ENCODE data around the gene WASF3. TPM values are rescaled to one million over a fixed set of nuclear protein-coding genes. Genes with fewer than 3 reads are reported as not detected.

The WASF3 gene
- total RNA-seq, 1 donor from 2014 or later: 14.3 TPM

DNA sequence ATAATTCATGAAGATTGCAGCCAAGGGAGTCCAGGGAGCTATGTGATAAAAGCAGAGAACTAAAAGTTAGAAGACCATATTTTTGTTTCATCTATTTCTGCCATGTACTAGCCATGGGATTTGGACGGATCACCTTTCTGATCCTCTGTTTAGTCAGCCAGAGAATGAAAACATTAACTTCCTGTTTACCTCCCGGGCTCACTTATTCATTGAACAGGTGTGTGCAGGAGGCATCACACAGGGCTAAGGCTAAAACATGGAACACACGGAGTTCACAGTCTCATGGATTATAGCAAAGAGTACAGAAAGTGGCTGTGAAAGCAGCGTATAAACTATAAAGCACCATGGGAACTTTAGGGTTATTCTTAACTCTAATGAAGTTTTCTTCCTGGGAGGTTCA lies 106.3 kb downstream of the WASF3 start:
- H3K27ac ChIP-seq: no peak overlapping the region
- TF ChIP-seq, protein P1, sequence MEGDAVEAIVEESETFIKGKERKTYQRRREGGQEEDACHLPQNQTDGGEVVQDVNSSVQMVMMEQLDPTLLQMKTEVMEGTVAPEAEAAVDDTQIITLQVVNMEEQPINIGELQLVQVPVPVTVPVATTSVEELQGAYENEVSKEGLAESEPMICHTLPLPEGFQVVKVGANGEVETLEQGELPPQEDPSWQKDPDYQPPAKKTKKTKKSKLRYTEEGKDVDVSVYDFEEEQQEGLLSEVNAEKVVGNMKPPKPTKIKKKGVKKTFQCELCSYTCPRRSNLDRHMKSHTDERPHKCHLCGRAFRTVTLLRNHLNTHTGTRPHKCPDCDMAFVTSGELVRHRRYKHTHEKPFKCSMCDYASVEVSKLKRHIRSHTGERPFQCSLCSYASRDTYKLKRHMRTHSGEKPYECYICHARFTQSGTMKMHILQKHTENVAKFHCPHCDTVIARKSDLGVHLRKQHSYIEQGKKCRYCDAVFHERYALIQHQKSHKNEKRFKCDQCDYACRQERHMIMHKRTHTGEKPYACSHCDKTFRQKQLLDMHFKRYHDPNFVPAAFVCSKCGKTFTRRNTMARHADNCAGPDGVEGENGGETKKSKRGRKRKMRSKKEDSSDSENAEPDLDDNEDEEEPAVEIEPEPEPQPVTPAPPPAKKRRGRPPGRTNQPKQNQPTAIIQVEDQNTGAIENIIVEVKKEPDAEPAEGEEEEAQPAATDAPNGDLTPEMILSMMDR (IDR thresholded peaks at IDR 0.05): no peak
- H3K4me3 ChIP-seq: no peak overlapping the region
- intact Hi-C loops (cut with DNase I): no loop called here
- no peaks in the 10 kb centered on the region for H3K36me3 ChIP-seq
- no peaks in the 10 kb centered on the region for H3K4me1 ChIP-seq
- H3K27me3 ChIP-seq: no peaks in the 10 kb centered on the region
- no peaks in the 10 kb centered on the region for H3K9me3 ChIP-seq
- no peak for DNase-seq (ENCODE audit: low spot score in 2 of 2)

DNA sequence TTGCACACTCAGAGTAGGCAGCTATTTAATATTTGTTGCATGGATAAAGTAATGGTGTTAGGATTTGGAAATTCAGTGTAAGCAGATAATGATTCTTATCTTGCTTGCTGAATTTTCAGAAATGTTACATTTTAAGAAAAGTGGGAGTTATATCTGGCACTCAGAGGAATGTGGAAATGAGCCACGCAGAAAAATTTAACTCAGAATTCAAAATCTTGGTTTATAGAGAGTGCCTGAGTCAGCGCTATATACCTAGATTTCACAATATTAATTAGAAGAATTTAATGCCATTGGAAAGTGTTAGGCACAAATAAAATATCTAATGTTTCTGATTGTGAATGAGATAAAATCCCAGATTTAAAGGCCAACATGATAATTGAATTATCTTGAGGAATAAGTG lies 106.8 kb downstream of the WASF3 start:
- Histone ChIP-seq H3K36me3 (no peaks in the 10 kb centered on the region), H3K27me3 (no peaks in the 10 kb centered on the region), H3K4me1 (no peaks in the 10 kb centered on the region), H3K4me3 (no peak overlapping the region), H3K9me3 (no peaks in the 10 kb centered on the region), H3K27ac (no peak overlapping the region)
- no peak for DNase-seq (ENCODE audit: low spot score in 2 of 2)
- TF ChIP-seq, protein P1 (IDR thresholded peaks at IDR 0.05): no peak
- intact Hi-C loops (cut with DNase I): no loop called here

DNA sequence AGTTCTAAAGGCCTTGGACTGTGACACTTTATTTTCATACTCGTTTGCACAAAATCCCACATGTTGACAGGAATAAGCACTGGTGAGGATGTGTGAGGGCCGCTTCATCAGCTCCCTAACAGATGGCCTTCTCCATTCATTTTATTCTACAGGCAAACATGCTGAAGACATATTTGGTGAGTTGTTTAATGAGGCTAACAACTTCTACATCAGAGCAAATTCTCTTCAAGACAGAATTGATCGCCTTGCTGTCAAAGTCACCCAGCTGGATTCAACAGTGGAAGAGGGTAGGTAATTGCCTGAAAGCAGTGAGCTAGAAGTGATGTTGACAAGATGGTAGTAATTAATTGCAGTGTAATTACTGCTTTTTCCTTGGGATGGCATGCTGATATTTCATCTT lies 107.4 kb downstream of the WASF3 start:
- Histone ChIP-seq H3K4me1 (no peaks in the 10 kb centered on the region), H3K9me3 (no peaks in the 10 kb centered on the region), H3K27me3 (no peaks in the 10 kb centered on the region), H3K27ac (no peak overlapping the region), H3K36me3 (no peaks in the 10 kb centered on the region), H3K4me3 (no peak overlapping the region)
- DNase-seq (ENCODE audit: low spot score in 2 of 2): no peak
- intact Hi-C loops (cut with DNase I): no loop called here
- TF ChIP-seq, protein P1 (IDR thresholded peaks at IDR 0.05): no peak

DNA sequence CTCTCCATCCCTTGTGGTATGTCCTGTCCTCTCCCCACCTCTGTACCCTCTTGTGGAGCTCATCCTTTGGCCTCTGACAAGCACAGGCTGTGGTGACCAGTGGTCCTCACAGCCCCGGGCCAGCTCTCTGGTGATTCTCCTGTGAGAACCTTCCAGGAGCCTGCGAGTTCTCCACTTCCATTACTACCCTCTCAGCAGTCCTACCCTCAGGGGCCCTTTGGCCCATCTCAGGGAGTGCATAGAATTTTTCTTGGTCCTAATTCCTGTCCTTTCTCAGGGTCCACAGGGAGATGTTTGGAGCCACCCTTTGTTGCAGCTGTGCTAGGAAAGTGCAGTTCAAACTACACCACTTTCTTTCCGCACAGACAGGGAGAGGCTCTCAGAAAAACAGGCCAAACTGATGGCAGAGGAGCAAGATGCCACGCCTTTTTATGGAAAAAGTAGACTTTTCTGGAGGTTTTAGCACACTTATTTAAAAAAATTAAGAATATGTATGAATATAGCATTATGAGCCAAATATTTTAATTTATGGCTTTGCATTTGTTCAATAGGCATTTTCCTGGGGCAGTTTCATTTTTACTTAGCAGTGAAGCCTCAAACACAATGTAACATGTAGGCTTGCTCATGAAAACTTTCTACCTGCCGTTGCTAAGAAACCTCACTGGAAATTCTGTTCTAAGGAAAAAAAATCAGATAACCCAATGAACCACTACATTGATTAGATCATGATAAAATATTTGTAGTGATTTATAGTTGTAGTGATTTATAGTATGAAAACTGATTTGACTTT lies 111.1 kb downstream of the WASF3 start:
- intact Hi-C loops (cut with DNase I): no loop called here
- no peak overlapping the region for H3K4me3 ChIP-seq
- no peaks in the 10 kb centered on the region for H3K9me3 ChIP-seq
- TF ChIP-seq, protein P1 (IDR thresholded peaks at IDR 0.05): no peak
- DNase-seq (ENCODE audit: low spot score in 2 of 2): no peak
- H3K27ac ChIP-seq: no peak overlapping the region
- no peaks in the 10 kb centered on the region for H3K4me1 ChIP-seq
- no peaks in the 10 kb centered on the region for H3K27me3 ChIP-seq
- no peaks in the 10 kb centered on the region for H3K36me3 ChIP-seq

DNA sequence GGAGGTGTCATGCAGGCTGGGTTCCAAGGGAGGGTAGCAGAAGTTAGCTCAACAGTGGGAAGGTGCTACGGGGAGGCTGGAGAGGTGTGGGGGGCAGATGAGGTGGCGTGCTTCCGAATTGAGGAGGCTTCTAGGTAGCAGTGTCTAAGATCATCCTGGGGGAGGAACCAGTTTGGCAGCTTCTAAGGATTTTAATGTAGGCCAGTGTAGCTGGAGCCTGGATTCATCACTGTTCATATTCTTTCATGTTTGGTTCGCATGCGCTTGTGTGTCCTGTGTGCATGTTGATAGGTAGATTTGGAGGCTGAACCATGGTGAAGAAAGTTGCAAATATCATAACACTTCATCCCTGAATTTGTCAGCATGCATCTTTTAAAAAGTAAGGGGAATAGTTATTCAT lies 116.4 kb downstream of the WASF3 start:
- H3K27me3 ChIP-seq: no peaks in the 10 kb centered on the region
- H3K4me3 ChIP-seq: no peak overlapping the region
- H3K36me3 ChIP-seq: no peaks in the 10 kb centered on the region
- intact Hi-C loops (cut with DNase I): no loop called here
- DNase-seq (ENCODE audit: low spot score in 2 of 2): no peak
- no peaks in the 10 kb centered on the region for H3K9me3 ChIP-seq
- TF ChIP-seq, protein P1 (IDR thresholded peaks at IDR 0.05): no peak
- no peaks in the 10 kb centered on the region for H3K4me1 ChIP-seq
- no peak overlapping the region for H3K27ac ChIP-seq
